ENCODE measurements around the gene PCSK6.

PCSK6 gene

DNA sequence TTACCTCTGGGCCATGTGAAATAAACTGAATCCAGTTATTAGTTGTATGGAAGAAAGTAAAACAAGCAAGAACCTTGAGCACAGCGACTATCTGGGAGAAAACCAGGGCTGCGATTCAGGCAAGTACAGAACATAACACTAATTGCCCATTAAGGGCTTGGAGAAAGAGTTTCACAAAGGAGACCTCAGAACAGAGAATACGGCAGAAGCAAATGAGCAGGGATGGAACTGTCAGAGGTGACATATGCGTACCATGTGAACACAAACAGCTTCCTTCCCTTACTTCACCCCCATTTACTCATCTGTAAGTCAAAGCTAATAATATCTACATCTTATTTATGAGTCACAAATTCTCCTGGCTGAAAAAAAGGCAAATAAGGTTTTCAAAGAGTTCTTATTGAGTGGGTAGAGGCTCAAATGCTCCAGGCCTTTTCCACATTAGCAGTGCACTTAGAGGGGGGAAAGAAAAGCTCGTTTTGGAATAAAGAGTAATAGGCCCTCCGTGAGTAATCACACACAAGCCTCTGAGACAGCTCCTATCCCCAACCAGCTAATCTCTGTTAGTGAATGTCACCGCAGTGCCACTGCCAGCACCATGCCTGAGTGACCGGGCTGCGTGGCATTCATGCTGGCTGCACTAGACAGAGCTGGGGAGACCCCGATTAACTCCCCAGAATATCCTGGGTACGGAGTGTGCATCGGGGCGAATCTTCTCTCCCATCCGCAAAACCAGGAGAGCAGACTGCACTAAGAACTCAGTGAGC, 2.6 kb downstream of the PCSK6 start:
- no peak for TF ChIP-seq FOXM1 (IDR thresholded peaks at IDR 0.05; ENCODE audit: borderline replicate concordance)
- no peak for TF ChIP-seq LEF1 (IDR thresholded peaks at IDR 0.05; ENCODE audit: borderline replicate concordance)
- no peak for TF ChIP-seq ZNF384 (IDR thresholded peaks at IDR 0.05)
- no peak for TF ChIP-seq FOXK2 (IDR thresholded peaks at IDR 0.05)
- TF ChIP-seq L3MBTL2 (conservative IDR thresholded peaks at IDR 0.05): no peak
- no peak for TF ChIP-seq FOXA1 (IDR thresholded peaks at IDR 0.05)
- no peak for DNase-seq (ENCODE audit: extremely low spot score)
- ChIA-PET POLR2A (interaction anchor here (0.9 to 3.1 kb wide), 3 partner anchors 20 to 285 kb away, joined by 3 to 35 read pairs (median 3); no protein-coding TSS in a partner anchor), CTCF (interaction anchor here (1.0 to 1.8 kb wide), 5 partner anchors 15 to 286 kb away, joined by 3 to 11 read pairs (median 6); no protein-coding TSS in a partner anchor)

- ChIA-PET POLR2A (no interaction called here), CTCF (interaction anchor here (1.1 kb wide), 1 partner anchor 18 kb away, joined by 3 read pairs; no protein-coding TSS in a partner anchor)
- TF ChIP-seq LEF1 (IDR thresholded peaks at IDR 0.05; ENCODE audit: borderline replicate concordance) (no peak), PKNOX1 (IDR thresholded peaks at IDR 0.05) (no peak), ARNT (IDR thresholded peaks at IDR 0.05) (no peak), NFRKB (IDR thresholded peaks at IDR 0.05) (no peak), FOXK2 (IDR thresholded peaks at IDR 0.05) (no peak), L3MBTL2 (conservative IDR thresholded peaks at IDR 0.05) (no peak), FOXM1 (IDR thresholded peaks at IDR 0.05; ENCODE audit: borderline replicate concordance) (no peak), SUZ12 (IDR thresholded peaks at IDR 0.05) (no peak), FOXA1 (IDR thresholded peaks at IDR 0.05) (no peak), TARDBP (IDR thresholded peaks at IDR 0.05) (no peak), BHLHE40 (IDR thresholded peaks at IDR 0.05; ENCODE audit: borderline replicate concordance) (no peak), ZNF384 (IDR thresholded peaks at IDR 0.05) (no peak), ELF4 (IDR thresholded peaks at IDR 0.05) (no peak), SP1 (IDR thresholded peaks at IDR 0.05) (no peak)
- no peak for DNase-seq (ENCODE audit: extremely low spot score)
Observed at GRCh38 chr15:101483462-101483861, 6.0 kb downstream of the PCSK6 start.

- DNase-seq (ENCODE audit: extremely low spot score): no peak
- CTCF ChIA-PET: interaction anchor here (0.6 to 1.1 kb wide), 2 partner anchors 19 to 346 kb away, joined by 3 read pairs; no protein-coding TSS in a partner anchor
- TF ChIP-seq LEF1 (IDR thresholded peaks at IDR 0.05; ENCODE audit: borderline replicate concordance) (no peak), BHLHE40 (IDR thresholded peaks at IDR 0.05; ENCODE audit: borderline replicate concordance) (no peak), NFRKB (IDR thresholded peaks at IDR 0.05) (no peak), L3MBTL2 (conservative IDR thresholded peaks at IDR 0.05) (no peak), HDGF (IDR thresholded peaks at IDR 0.05; ENCODE audit: borderline replicate concordance) (no peak), ARNT (IDR thresholded peaks at IDR 0.05) (no peak), TARDBP (IDR thresholded peaks at IDR 0.05) (no peak), CTBP1 (IDR thresholded peaks at IDR 0.05; ENCODE audit: borderline replicate concordance) (no peak), FOXK2 (IDR thresholded peaks at IDR 0.05) (no peak), PKNOX1 (IDR thresholded peaks at IDR 0.05) (no peak)
- POLR2A ChIA-PET: no interaction called here
Observed at GRCh38 chr15:101482526-101483371, 6.8 kb downstream of the PCSK6 start.

GRCh38 chr15:101481917-101482525, 7.5 kb downstream of the PCSK6 start:
- POLR2A ChIA-PET: no interaction called here
- no peak for DNase-seq (ENCODE audit: extremely low spot score)
- TF ChIP-seq ZNF384 (IDR thresholded peaks at IDR 0.05) (no peak), NFRKB (IDR thresholded peaks at IDR 0.05) (no peak)

DNA sequence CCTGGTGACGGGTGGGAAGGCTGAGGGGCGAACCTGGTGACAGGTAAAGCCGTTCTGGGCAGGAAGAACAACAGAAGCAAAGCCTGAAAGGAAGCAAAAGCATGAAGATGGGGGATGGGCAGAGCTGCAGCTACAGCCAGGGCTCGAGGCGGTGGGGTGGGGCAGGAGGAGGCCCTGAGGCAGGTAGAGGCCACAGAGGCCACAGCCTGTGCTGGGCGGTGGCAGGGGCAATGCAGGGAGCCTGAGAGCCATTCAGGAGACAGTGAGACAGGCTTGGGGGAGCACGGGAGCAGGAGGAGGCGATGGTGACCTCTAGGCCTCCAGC, 8.2 kb downstream of the PCSK6 start:
- ChIA-PET POLR2A (no interaction called here), CTCF (no interaction called here)
- no peak for DNase-seq (ENCODE audit: extremely low spot score)

More at GRCh38 chr15:101481917-101482525, 7.5 kb downstream of the PCSK6 start:
- CTCF ChIA-PET: interaction anchor here (1.1 kb wide), 1 partner anchor 19 kb away, joined by 3 read pairs; no protein-coding TSS in a partner anchor

GRCh38 chr15:101480613-101481380, 8.7 kb downstream of the PCSK6 start:
- no peak for TF ChIP-seq TARDBP (IDR thresholded peaks at IDR 0.05)
- TF ChIP-seq LEF1 (IDR thresholded peaks at IDR 0.05; ENCODE audit: borderline replicate concordance): no peak
- no peak for TF ChIP-seq PKNOX1 (IDR thresholded peaks at IDR 0.05)
- no peak for TF ChIP-seq NFRKB (IDR thresholded peaks at IDR 0.05)
- TF ChIP-seq L3MBTL2 (conservative IDR thresholded peaks at IDR 0.05): no peak
- no peak for TF ChIP-seq ARNT (IDR thresholded peaks at IDR 0.05)
- TF ChIP-seq CTBP1 (IDR thresholded peaks at IDR 0.05; ENCODE audit: borderline replicate concordance): no peak
- no peak for TF ChIP-seq ZNF384 (IDR thresholded peaks at IDR 0.05)
- TF ChIP-seq ELF4 (IDR thresholded peaks at IDR 0.05): no peak
- TF ChIP-seq FOXM1 (IDR thresholded peaks at IDR 0.05; ENCODE audit: borderline replicate concordance): no peak
- no peak for TF ChIP-seq HDGF (IDR thresholded peaks at IDR 0.05; ENCODE audit: borderline replicate concordance)
- no peak for TF ChIP-seq FOXA1 (IDR thresholded peaks at IDR 0.05)
- TF ChIP-seq SUZ12 (IDR thresholded peaks at IDR 0.05): no peak
- no peak for TF ChIP-seq SP1 (IDR thresholded peaks at IDR 0.05)
- TF ChIP-seq BHLHE40 (IDR thresholded peaks at IDR 0.05; ENCODE audit: borderline replicate concordance): no peak
- TF ChIP-seq FOXK2 (IDR thresholded peaks at IDR 0.05): no peak
- ChIA-PET CTCF (no interaction called here), POLR2A (no interaction called here)
- DNase-seq (ENCODE audit: extremely low spot score): no peak

More for the DNA sequence above, 8.2 kb downstream of the PCSK6 start:
- TF ChIP-seq NFRKB (IDR thresholded peaks at IDR 0.05) (no peak), L3MBTL2 (conservative IDR thresholded peaks at IDR 0.05) (no peak), ARNT (IDR thresholded peaks at IDR 0.05) (no peak), LEF1 (IDR thresholded peaks at IDR 0.05; ENCODE audit: borderline replicate concordance) (no peak)
